Upper lobe of left lung (tissue), 6 donors: ENCODE results near the gene BAG5. TPM values are rescaled to one million over a fixed set of nuclear protein-coding genes. Genes with fewer than 3 reads are reported as not detected.

Source experiments
- ATAC-seq, 2 donors: fragments of 200-7000 bp; cut with Tn5 transposase; one replicate each; pipeline ENCODE4 v1.9.1; 2022; ENCODE audit warnings: mild to moderate bottlenecking in 2 of 2, moderate library complexity in 2 of 2; ENCODE audit not compliant: low FRiP score in 2 of 2
- DNase-seq, 2 donors: peaks; one replicate each; pipeline ENCODE4 v3.0.0-alpha.2; 2019 to 2020
- H3K27ac ChIP-seq, 4 donors: fragments of 200-600 bp; sonication (generic); one replicate each; pipeline ENCODE4 v1.5.1; 2016 to 2019
- H3K27me3 ChIP-seq, 4 donors: fragments of 200-600 bp; sonication (generic); one replicate each; pipeline ENCODE4 v1.5.1; 2017 to 2019
- H3K36me3 ChIP-seq, 4 donors: fragments of 200-600 bp; sonication (generic); one replicate each; pipeline ENCODE4 v1.5.1; 2016 to 2019
- H3K4me1 ChIP-seq, 4 donors: fragments of 200-600 bp; sonication (generic); one replicate each; pipeline ENCODE4 v1.5.1; 2018 to 2019
- H3K4me3 ChIP-seq, 4 donors: fragments of 200-600 bp; sonication (generic); one replicate each; pipeline ENCODE4 v1.5.1; 2017 to 2019; ENCODE audit warnings: mild to moderate bottlenecking in 2 of 4, moderate library complexity in 1 of 4
- H3K9me3 ChIP-seq, 4 donors: fragments of 200-600 bp; sonication (generic); one replicate each; pipeline ENCODE4 v1.5.1; 2018 to 2019
- EP300 ChIP-seq, 4 donors: sonication (generic); formaldehyde crosslinking; IDR thresholded peaks; one replicate each; pipeline ENCODE4 v1.5.1; 2017; ENCODE audit warnings: antibody characterized with exemption in 4 of 4, control low read depth in 2 of 4
- POLR2A ChIP-seq, 4 donors: fragments of 450-650 bp; IDR thresholded peaks; one replicate each; pipeline ENCODE4 v1.5.1; 2016 to 2017; ENCODE audit warnings: antibody characterized with exemption in 4 of 4, mild to moderate bottlenecking in 2 of 4
- POLR2AphosphoS5 ChIP-seq, 2 donors: sonication (generic); formaldehyde crosslinking; IDR thresholded peaks; one replicate each; pipeline ENCODE4 v1.5.1; 2017; ENCODE audit warnings: antibody characterized with exemption in 2 of 2
- whole genome bisulfite sequencing, 2 donors: methylation state at CpG; one replicate each; pipeline ENCODE4 v1.1.5; 2017 to 2018; 5-methylcytosine and 5-hydroxymethylcytosine counted together
- total RNA-seq, 6 donors: library from RNA; depleted of rRNA in 4 of 6; stranded (reverse); fragments of >200 nt in 4 of 6; gene quantifications; one replicate each; pipeline versions ENCODE4 v1.1.0 to v1.2.1, GENCODE V29; 2016 to 2021
- TF ChIP-seq, protein P1 (sequence below), 6 experiments: fragments of 450-650 bp in 4 of 6; fragments of 200-600 bp in 2 of 6; sonication (generic) in 2 of 6; IDR thresholded peaks; one replicate each; pipeline ENCODE4 v1.5.1; 2016 to 2019; ENCODE audit warnings: antibody characterized with exemption in 6 of 6
- donor health status: DM: no; HTN: no; CAD: no; lungs with moderate emphysema.
- donor health status: DM: no; HTN: yes; CAD: no; lungs with severe emphysema.

The BAG5 gene
- total RNA-seq, 6 donors from 2014 or later, result 12.6 to 36.9 (median 27.1) TPM

- H3K4me1 ChIP-seq, result peaks cover 46 to 63% (median 49%) of the 10 kb centered on the region in 4 donors
- no peak for ATAC-seq
Measured at GRCh38 chr14:103540821-103541708, 21.4 kb downstream of the BAG5 start.

DNA sequence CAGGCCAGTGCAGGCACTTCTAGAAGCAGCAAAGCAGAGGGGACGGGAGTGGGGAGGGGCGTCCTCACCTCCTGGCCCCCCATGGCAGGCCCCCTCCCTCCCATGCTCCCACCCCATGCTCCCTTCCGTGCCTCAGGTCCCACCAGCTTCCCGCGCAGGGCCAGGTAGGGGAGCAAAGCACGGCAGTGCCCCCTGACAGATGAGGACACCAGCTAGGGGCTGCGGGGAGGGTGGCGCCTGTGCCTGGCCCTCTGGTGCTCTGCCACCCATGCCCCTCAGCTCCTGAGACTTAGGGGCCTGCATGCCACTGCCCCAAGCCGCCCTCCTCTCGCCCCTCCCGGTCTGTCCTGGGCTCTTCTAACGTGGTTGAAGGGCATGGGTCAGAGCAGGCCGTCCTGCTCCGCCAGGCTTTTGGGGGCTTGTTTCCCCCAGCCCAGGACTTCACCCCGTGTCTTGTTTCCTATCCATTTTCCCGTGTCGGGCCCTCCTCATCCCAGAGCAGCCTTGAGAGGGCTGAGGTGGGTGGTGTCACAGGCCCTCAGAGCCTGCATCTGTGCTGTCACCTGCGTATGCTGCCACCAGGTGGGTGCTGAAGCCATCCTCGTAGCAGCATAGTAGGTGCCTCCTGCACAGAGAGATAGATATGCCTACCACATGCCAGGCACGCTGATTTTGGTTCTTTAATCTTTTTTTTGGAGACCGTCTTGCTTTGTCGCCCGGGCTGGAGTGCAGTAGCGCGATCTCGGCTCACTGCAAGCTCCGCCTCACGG lies 23.2 kb downstream of the BAG5 start:
- Histone ChIP-seq H3K27me3 (no peaks in the 10 kb centered on the region), H3K27ac (peak overlapping the region; percentile 66 to 91 (median 78)), H3K9me3 (no peaks in the 10 kb centered on the region), H3K4me1 (peaks cover 42 to 54% (median 47%) of the 10 kb centered on the region in 4 donors), H3K36me3 (peaks cover 0 to 17% (median 7%) of the 10 kb centered on the region in 4 donors), H3K4me3 (no peak overlapping the region)
- TF ChIP-seq POLR2A (IDR thresholded peaks at IDR 0.05) (no peak), POLR2AphosphoS5 (IDR thresholded peaks at IDR 0.05) (no peak), EP300 (IDR thresholded peaks at IDR 0.05) (no peak)
- TF ChIP-seq, protein P1, sequence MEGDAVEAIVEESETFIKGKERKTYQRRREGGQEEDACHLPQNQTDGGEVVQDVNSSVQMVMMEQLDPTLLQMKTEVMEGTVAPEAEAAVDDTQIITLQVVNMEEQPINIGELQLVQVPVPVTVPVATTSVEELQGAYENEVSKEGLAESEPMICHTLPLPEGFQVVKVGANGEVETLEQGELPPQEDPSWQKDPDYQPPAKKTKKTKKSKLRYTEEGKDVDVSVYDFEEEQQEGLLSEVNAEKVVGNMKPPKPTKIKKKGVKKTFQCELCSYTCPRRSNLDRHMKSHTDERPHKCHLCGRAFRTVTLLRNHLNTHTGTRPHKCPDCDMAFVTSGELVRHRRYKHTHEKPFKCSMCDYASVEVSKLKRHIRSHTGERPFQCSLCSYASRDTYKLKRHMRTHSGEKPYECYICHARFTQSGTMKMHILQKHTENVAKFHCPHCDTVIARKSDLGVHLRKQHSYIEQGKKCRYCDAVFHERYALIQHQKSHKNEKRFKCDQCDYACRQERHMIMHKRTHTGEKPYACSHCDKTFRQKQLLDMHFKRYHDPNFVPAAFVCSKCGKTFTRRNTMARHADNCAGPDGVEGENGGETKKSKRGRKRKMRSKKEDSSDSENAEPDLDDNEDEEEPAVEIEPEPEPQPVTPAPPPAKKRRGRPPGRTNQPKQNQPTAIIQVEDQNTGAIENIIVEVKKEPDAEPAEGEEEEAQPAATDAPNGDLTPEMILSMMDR (IDR thresholded peaks at IDR 0.05), result peak in 1 of 6 experiments; percentile 14
- WGBS, 2 donors, result 69 to 72% methylated on average over 26 to 28 of the region's 28 CpGs
- no peak for ATAC-seq
- DNase-seq, result peak in 1 of 2 donors; percentile 75

More at GRCh38 chr14:103540821-103541708, 21.4 kb downstream of the BAG5 start:
- no peaks in the 10 kb centered on the region for H3K36me3 ChIP-seq
- peak in 1 of 2 donors; percentile 81 for DNase-seq
- TF ChIP-seq, protein P1 (IDR thresholded peaks at IDR 0.05), result no peak
- no peak for TF ChIP-seq POLR2AphosphoS5 (IDR thresholded peaks at IDR 0.05)
- no peak for TF ChIP-seq POLR2A (IDR thresholded peaks at IDR 0.05)
- TF ChIP-seq EP300 (IDR thresholded peaks at IDR 0.05), result no peak
- peak overlapping the region; percentile 84 to 91 (median 88) for H3K27ac ChIP-seq
- no peaks in the 10 kb centered on the region for H3K9me3 ChIP-seq
- H3K27me3 ChIP-seq, result no peaks in the 10 kb centered on the region
- WGBS, 2 donors, result 30 to 69% methylated on average over 3 to 10 of the region's 17 CpGs
- H3K4me3 ChIP-seq, result no peak overlapping the region

GRCh38 chr14:103538291-103539055 lies 24.0 kb downstream of the BAG5 start:
- DNase-seq (peak in 1 of 2 donors; percentile 82), ATAC-seq (no peak)
- 34 to 65% methylated on average over 6 to 30 of the region's 30 CpGs for WGBS, 2 donors
- Histone ChIP-seq H3K4me1 (peaks cover 35 to 47% (median 41%) of the 10 kb centered on the region in 4 donors), H3K36me3 (peaks cover 0 to 24% (median 11%) of the 10 kb centered on the region in 4 donors), H3K27ac (peak overlapping the region; percentile 66 to 91 (median 78)), H3K4me3 (no peak overlapping the region), H3K27me3 (no peaks in the 10 kb centered on the region), H3K9me3 (no peaks in the 10 kb centered on the region)
- TF ChIP-seq POLR2AphosphoS5 (IDR thresholded peaks at IDR 0.05) (no peak), EP300 (IDR thresholded peaks at IDR 0.05) (no peak), POLR2A (IDR thresholded peaks at IDR 0.05) (no peak)
- TF ChIP-seq, protein P1 (IDR thresholded peaks at IDR 0.05), result no peak

- WGBS, 2 donors, result 77 to 79% methylated on average over 13 to 15 of the region's 18 CpGs
- H3K9me3 ChIP-seq, result no peaks in the 10 kb centered on the region
- peak overlapping the region in 1 of 4 donors; percentile 34 for H3K27ac ChIP-seq
- H3K4me1 ChIP-seq, result peaks cover 24 to 36% (median 30%) of the 10 kb centered on the region in 4 donors
- TF ChIP-seq, protein P1 (IDR thresholded peaks at IDR 0.05), result no peak
- TF ChIP-seq POLR2A (IDR thresholded peaks at IDR 0.05), result no peak
- TF ChIP-seq POLR2AphosphoS5 (IDR thresholded peaks at IDR 0.05), result no peak
- TF ChIP-seq EP300 (IDR thresholded peaks at IDR 0.05), result no peak
- no peaks in the 10 kb centered on the region for H3K27me3 ChIP-seq
- H3K36me3 ChIP-seq, result peaks cover 0 to 33% (median 16%) of the 10 kb centered on the region in 4 donors
- H3K4me3 ChIP-seq, result no peak overlapping the region
- DNase-seq (no peak), ATAC-seq (no peak)
Measured at GRCh38 chr14:103537175-103537990, 25.1 kb downstream of the BAG5 start.
